ENCODE measurements around the gene SYP.

SYP gene

GRCh38 chrX:49214996-49215526, 15.1 kb upstream of the SYP start:
- no peak for DNase-seq

DNA sequence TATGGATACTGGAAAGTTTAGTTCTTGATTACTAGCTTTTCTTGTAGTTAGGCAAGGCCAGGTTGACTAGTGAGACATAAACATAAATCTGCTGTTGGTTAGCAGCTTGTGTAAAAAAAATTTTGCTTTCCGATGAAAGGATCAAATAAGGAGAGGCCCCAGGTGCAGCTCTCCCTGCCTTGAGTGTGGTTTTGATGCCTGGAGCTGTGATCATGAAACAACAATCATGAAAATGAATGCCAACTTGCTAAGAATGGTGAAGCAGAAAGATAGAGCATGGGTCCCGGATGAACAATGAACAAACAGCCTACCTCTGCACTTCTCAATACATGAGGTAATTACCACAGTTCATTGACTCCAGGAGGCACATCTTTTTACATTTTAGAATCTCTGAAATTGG, 14.4 kb upstream of the SYP start:
- no peak for DNase-seq

DNA sequence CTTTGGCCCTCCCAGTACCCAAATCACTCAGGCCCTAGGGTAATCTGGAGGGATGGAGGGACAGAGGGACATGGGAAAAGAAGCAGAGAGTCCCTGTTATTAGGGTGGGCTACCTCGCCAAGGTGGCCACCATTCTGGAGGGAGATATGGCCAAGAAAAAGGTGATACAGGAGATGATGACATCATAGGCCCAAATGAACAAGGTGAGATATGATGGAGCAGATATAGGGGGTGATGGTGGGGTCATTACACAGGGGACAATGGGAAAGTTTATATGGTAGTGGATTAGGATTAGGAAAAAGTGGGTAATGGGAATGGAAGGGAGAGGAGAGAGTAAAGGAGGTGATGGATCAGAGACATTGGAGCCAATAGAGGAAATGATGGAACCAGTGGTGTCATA, 12.9 kb upstream of the SYP start:
- DNase-seq, result no peak

GRCh38 chrX:49212209-49212608, 12.2 kb upstream of the SYP start:
- DNase-seq, result no peak

DNA sequence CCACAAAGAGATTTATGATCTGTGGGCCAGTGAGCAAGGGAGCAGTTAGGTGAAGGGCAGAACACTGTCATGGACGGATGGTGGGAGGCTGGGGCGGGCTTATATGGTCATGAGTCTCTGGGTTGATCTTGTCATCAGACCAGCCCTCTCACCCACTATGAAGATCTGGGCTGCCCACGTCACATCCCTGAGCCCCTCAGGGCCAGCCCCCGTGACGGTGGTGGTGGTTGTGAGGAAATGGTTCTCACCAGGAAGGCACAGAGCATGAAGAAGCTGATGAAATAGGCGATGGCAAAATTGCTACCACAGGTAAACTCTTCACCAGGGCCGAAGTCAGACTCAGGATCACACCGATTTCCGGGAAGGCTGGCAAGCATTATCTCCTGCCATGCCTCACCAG, 11.1 kb upstream of the SYP start:
- DNase-seq, result no peak

DNA sequence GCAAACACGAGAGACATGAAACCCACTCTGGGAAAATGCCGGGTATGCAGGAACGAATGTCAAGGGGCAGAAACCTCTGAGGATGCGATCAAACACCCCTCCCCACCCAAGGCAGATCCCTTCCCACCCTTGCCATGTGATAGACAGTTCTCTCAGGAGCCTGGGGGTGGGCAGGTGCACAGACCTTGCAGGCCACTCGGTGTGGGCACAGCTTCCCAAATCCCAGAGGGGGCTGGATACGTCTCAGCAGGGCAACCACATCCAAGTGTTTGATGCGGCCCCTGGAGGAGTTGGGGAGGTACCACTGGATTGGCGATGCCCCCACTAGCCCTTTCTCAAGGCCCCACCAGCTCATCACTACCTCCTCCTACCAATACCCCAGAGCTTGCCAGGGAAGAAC, 10.4 kb upstream of the SYP start:
- no peak for DNase-seq

DNA sequence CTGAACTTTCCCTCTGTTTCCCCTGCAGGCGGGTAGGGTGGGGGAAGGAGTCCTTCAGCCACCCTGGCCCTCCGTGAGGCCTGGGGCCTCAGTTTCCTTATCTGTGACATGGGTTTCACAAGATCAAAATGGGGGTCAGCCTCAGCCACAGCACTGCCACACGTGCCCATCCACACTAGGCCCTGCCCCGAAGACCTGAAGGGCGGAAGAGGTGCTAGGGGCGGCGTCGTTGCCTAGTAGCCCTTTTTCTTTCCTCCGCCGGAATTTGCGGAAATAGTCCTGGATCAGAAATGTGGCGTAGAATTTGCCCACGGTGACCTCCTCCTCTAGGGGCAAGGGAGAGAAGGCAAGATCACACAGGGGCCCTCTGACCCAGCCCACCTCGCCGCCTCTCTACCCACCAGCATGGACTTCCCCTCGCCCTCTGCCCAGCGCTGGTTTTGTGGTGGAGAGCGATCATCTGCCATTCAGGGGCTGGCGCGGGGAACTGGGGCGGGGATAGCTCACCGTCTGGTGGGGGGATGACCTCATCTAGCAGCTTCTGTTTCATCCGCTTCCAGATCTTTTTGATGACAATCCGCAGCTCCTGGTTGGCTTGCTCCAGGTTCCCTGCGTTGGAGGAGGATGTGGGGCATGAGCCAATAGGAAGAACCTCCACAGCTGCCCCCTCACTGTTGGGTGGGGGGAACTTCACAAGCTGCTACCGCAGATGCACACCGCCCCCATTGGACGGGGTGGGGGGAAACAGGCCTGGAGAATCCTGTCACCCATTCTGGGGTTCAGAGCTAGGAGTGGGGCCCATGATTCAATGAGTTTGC, 9.7 kb upstream of the SYP start:
- no peak for DNase-seq

- DNase-seq, result no peak
Measured at GRCh38 chrX:49208399-49208798, 8.4 kb upstream of the SYP start.

- DNase-seq, result no peak
Measured at GRCh38 chrX:49206543-49206942, 6.5 kb upstream of the SYP start.

DNA sequence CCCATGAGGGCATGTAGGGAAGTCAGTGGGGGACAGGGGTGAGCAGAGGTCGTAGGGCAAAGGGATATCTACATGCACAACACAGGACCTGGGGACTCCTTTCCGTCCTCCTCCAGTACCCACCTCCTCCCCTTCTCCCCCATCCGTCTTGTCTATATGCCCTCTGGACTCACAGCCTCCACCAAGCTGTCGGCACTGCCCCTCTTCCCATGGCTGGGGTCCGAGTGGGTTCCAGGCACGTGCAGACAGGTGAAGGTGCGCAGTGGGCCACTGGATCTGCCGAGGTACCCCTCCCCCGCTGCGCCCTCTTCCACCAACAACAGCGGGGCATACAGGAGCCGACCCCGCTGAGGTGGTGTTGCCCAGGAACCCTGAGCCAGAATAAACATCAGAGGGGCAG, 5.5 kb upstream of the SYP start:
- no peak for DNase-seq

GRCh38 chrX:49204709-49205108, 4.7 kb upstream of the SYP start:
- no peak for DNase-seq

DNA sequence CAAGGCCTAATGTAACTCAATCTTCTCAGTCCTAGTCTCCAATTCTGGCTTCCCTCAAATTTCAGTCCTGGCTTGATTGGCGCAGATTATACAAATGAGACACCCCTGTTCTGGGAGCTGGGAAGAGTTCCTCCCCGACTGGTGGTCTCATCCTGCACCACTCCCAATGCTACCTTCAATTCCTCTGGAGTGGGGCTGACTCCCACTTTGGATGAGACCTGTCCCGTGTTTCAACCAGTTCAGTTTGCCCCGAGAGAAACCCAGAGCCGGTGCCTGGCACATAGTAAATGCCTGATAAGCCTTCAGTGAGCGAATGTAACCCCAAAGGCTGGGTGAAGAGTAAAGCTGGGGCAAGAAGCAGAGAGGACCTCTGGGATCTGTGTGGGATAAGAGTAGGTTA, 4.0 kb upstream of the SYP start:
- no peak for DNase-seq

GRCh38 chrX:49203536-49203935, 3.5 kb upstream of the SYP start:
- no peak for DNase-seq

DNA sequence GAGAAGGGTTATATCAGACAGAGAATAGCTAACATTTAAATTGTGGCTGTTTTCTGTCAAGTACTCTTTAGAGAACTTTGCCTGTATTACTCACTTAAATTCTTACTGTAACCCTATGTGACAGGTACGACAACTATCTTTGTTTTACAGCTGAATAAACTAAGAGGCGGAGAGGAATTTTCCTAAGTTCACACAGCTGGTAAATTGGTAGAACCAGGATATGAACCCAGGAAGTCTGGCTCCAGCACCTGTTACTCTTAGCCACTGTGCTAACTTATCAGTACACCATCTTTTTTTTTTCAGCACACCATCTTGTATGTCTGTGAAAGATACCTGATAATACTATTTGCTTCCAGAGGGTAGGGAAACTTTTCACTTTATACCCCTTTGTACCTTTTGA, 2.0 kb upstream of the SYP start:
- DNase-seq, result no peak

DNA sequence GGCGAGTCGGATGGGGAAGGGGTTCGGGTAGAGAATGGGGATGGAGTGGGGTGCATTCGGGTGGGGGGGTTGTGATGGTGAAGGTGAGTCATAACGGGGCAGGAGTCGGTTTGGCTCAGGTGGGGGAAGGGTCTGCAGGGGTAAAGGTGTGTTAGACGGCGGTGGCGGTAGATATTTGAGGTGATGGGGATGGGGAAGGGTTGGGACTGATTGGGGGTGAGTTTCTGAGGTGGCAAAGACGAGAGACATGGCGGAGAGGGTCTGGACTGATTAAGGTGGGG, 738 bp downstream of the SYP start:
- no peak for DNase-seq

- no peak for DNase-seq
Measured at GRCh38 chrX:49198540-49199314, 1.3 kb downstream of the SYP start.

DNA sequence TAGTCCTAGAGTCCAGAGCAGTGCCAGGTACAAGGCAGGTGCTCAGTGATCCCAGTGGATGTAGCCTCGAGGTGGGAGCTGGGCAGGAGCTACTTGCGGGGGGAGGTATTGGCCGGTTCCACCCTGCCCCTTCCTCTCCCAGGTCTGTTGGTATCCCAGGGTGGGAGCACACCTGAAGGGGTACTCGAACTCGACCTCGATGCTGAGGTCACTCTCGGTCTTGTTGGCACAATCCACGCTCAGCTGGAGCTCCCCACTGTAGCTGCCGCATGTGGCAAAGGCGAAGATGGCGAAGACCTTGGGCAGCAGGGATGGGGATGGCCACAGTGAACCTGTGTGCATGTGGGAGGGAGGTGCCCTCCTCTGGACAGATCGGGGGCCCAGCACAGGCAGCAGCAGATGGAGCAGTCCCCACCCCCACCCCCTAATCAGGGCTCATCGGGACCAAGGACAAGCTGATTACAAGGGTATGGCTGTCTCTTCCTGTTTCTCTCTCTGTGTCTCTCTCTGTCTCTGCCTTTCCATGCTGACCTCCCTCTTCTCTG, 2.4 kb downstream of the SYP start:
- no peak for DNase-seq

DNA sequence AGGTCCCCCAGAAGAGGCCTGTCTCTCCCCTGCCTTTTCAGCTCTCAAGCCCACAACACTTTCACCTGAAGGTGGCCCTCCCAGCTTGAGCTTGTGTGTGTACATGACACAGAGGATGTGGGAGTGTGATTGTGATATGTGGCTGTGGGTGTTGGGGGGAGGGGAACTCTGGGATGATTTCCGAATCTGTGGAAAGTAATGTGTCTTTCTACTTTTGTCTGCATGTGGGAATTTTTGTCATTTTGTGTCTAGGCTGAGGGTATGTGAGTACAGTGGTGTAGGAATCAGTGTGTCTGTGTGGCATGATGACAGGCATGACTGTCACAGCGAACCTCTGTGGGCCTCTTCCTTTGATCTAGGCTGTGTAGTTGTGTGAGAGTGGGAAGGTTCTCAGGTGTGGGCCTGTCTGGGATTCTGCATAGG, 6.4 kb downstream of the SYP start:
- DNase-seq, result no peak

DNA sequence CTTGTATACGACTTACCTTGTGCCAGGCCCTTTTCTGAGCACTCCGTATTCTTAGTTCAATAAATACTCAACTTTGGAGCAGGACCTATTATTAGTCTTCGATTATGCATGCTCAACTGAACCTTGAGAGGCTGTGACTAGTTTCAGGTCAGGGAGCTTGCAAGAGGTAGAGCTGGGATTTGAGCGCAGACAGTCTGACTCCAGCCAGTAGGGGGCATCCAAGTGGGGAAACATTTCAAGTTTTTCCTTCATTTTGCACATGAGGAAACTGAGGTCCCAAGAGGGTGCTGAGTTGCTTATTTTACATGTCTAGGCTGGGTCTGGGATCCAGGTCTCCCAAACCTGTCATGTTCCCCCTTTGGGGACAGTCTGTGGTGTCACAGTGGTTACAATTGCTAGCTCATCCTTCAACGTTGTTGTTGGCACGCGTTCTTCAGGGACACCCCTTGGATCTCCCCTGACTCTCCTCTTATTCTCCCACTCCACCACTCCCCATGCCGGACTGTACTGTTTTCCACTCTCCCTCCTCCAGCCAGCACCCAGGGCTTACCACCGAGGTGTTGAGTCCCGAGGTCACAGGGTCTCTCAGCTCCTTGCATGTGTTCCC, 7.2 kb downstream of the SYP start:
- DNase-seq, result no peak

- no peak for DNase-seq
Measured at GRCh38 chrX:49191574-49192011, 8.4 kb downstream of the SYP start.

- DNase-seq, result peak; percentile 74
Measured at GRCh38 chrX:49190821-49191573, 9.0 kb downstream of the SYP start.

DNA sequence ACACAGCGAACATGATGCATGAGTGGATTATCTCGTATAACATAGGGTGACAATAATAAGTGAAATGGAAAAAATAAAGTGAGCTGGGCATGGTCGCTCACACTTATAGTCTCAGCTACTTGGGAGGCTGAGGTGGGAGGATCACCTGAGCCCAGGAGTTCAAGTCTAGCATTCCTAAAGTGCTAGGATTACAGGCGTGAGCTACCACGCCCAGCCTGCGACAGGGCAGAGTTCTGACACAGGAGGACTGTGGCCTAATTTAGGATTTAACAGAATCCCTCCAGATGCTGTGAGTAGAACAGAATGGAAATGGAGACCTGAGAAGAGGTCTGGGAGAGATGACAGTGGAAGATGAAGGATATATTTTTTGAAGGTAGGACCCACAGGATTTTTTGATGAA, 10.4 kb downstream of the SYP start:
- DNase-seq, result no peak

All from activated CD4-positive, alpha-beta T cell treated with anti-CD3 and anti-CD28 coated beads for 1 hour (primary cell).